GM18868 (cell line): ENCODE measurements around the gene DDR2.

ENCODE experiments used
- ATAC-seq: cut with Tn5 transposase; IDR thresholded peaks from one replicate; pipeline ENCODE4 v1.9.1; 2021; ENCODE audit warnings: mild to moderate bottlenecking, moderate library complexity; ENCODE audit not compliant: unreplicated experiment

The DDR2 gene

DNA sequence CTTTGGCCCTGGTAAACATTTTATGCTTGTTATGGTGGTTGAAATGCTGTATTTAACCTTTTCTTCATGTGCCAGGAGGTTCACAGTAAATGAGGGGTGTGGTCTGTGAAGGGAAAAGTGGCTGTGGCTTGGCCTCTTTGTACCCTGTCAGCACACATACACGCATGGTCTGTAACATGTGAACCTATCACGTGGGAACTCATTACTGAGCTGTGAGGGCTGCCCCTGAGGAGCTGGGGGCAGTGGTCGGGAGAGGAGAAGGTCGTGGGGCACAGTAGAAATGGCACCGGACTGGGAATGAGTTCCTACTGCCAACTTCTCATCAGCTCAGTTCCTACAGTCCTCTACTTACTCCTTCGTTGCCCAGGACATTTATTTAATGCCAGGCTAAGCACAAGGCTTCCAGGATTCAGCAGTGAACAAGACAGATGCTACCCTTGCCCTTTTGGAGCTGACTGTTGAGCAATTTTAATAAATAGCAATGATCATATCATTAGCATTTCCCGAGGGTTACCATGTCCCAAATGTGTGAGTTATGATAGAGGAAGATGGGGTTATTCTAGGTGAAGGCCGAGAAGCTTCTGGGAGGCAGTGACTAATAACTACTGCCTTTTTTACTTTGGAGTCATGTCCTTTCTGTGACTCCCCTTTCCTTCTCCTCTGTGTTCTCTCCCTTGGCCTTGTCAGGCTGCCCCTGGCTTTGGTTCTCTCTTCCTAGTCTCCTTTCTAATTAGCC lies 38.8 kb downstream of the DDR2 start:
- ATAC-seq, result no peak

DNA sequence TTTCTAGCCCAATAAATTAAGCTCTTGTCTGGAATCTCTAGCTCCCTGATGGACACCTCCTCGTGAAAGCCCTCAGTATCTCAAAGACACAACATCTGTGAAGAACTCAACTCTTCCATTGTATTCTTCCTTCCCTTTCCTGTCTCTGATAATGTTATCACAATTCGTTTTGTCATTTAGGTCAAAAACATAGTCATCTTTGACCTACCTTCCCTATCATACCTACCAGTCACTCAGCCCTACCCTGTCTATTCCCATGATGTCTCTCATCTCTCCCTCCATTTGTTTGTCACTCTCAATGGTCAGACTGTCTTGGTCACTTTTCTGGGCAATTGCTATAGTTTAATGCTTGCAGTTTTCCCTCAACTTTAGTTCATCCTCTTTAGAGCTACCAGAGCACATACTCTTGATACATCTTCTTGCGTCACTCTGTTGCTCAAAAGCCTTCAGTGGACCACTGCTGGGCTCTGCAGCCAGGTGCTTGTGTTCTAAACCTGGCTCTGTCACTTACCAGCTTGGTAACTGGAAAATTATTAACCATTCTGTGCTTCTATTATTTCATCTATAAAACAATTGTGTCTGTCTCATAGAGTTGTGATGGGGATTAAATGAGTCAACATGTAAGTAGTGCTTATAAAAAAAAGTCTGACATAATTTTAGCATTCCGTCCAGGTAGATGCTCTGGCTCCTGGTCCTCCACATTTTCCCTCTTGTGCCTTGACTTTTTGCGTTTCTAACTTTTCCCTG lies 39.6 kb downstream of the DDR2 start:
- ATAC-seq, result no peak

DNA sequence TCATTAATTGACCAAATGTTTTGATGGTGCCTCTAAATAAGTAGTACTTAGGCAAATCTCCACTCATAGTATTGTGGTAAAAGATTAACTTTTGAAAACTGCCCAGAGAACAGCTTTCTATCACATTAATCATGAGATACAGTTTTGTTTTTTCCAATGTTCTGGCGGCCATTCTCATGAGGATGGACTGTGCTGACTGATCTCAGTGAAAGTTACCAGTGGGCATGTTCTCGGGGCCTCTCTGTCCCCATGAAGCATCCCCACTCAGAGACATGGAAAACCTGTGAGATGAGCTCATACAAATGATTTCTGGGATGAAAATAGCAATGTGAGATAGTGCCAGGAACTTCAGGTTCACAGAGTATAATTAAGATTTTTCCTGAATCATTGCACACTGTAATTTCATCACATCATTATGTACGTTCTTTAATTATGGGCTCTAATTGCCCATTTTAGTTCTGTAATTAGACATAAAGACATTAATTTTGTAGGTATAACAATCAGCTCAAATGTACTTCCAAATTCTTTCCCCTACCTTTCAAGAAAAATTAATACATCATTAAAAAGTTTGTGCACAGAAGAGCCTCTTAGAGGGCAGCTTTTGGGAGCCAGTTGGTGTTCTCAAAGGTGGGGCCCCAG lies 40.5 kb downstream of the DDR2 start:
- ATAC-seq, result no peak

DNA sequence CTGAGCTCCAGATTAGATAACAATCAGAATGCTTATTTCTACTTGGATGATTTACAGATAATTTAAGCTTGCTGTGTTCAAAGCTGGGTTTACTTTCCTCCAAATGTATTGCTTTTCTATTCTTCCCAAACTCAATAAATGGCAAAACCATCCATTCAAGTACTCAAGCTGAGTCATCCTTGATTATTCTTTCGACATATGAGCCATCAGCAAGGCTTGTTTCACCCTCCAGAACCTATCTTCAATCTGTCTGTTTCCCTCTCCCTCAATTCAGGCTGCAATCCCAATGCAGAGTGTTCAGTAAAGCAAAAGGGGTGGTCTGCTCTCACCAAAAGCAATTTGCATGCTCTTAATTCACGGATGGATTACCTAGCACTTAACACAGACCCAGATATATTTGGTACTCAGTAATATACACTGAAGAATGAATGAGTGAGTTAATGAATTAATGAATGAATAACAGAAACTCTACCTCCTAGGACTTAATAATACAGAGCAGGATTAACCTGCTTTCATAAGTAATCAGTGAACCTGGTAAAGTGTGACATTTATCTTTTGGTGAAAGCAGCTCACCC lies 41.9 kb downstream of the DDR2 start:
- ATAC-seq, result no peak

DNA sequence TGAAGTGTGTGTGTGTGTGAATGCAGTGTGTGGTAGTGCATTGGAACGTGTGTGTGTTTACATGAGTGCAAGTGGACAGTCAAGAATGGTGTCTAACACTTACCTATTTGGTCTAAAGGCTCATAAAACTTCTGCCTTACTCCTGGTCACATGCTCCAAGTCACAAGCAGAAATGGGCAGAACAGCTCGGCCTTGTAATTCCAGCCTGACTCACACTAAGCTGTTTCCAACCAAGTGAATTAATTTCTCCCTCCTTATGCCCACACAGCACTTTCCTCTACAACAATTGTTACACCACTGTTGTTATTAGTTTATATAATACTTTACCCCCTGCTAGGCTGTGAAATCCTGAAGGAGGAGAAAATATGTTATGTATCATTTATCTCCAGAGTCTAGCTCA lies 43.8 kb downstream of the DDR2 start:
- ATAC-seq, result no peak

DNA sequence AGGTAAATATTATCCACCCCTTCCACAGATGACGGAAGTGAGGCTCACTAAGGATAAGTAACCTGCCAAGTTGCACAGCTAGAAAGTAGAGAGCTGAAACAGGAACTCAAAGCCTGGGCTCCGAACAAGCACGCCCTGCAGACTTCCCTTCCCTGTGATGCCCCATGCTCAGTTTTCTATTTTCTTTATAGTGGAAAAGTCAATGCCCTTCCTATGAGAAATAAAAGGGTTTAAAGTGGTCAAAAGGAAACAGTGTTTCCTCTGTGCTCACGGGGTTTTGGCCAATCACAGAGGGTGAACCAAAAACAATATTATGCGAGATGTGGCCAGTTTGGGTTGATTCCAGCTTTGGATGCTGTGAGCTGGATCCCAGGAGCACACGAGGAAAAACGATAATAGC lies 44.5 kb downstream of the DDR2 start:
- ATAC-seq, result no peak

DNA sequence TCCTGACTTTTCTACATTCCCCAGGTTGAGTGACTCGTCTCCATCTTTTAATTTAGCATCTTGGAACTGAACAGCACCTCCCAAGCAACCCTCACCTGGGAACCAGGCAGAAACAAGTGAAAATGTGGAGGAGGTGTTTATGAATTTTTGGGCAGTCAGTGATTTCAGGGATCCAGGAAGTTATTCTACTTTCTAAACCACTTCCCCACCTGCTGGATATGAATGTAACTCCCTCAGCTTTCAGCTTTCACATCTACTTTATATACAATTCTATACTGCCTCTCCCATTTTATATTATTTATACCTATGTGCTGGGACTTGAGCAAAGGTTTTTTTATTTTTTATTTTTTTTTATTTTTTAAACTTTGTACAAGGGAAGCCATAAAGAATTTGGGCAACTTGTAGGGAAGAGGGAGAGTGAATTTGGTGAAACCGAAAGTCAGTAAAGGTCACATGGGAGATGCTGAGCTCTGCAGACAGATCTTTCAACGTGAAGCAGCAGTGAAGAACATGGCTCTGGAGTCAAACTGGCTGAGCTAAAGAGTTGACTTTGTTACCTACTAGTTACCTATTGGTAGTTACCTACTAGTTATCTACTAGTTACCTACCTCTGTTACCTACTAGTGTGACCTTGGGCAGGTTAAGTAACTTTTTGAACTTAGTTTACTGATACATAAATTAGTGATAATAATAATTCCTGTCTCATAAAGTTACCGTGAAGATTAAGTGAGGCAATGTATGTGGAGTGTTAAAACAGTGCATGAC lies 45.5 kb downstream of the DDR2 start:
- ATAC-seq, result no peak

DNA sequence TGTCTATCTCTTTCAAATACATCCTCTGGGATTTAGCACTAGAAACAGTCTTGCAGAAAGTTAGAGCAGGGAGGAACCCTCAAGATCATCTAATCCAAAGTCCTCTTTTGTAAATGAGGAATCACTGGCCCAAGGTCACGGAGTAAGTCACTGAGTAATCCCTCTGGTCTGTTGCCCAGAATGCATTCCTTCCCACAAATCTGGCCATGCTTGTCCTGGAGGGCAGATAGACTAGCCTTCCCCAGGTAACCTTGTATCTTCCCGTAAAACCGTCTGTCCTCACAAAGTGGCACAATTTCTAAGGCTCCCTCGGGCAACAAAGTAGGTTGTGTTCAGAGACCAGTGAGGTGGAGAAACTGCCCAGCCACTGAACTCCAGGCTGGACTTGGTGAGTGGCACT lies 46.2 kb downstream of the DDR2 start:
- ATAC-seq, result no peak

DNA sequence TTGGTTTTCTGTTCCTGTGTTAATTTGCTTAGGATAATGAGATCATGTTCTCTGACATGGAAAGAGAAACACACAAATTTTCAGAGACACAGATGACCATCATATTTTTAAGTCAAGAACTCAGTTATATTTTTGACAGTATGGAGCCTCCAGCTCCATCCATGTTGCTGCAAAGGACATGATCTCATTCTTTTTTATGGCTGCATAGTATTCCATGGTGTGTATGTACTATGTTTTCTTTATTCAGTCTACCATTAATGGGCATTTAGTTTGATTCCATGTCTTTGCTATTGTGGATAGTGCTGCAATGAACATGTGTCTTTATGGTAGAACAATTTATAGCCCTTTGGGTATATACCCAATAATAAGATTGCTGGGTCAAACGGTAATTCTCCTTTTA lies 47.0 kb downstream of the DDR2 start:
- ATAC-seq, result no peak

DNA sequence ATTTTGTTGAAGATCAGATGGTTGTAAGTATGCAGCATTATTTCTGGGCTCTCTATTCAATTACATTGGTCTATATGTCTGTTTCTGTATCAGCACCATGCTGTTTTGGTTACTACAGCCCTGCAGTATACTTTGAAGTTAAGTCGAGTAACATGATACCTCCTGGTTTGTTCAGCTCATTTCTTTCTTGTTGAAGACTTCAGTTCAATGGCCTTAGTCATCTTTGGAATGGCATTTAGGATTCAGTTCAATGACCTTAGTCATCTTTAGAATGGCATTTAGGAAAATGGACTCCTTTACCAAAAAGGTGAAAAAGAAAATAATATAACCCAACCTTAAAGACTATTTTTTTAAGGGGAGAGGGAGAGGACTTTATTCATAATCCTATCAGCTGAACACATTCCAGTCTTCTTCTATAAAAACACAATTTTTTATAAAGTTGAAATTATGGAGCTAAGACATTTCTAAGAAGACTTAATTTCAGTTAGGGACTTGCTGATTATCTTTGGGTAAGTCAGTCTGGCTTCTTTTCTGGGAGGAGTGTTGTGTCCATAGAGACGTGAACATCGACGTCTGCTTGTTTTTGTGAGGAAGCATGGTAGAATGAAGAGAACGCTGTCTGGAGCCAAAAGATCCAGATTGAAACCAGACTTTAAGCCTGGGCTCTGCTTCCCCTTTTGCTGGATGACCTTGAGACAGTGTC lies 48.3 kb downstream of the DDR2 start:
- ATAC-seq, result no peak

DNA sequence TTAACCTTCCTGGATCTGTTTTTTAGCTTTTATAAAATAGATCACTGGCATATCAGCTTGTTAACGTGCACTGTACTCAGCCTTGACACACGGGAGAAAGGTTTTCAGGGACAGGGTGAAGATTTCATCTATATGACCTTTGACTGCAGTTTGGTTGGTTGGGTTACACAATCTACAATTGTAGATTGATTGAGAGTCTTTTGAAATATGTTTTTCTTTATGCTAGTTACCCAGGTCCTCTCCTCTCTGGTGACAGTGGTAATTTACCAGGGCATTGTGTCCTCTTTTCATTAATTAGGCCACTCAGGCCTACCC lies 48.8 kb downstream of the DDR2 start:
- no peak for ATAC-seq

DNA sequence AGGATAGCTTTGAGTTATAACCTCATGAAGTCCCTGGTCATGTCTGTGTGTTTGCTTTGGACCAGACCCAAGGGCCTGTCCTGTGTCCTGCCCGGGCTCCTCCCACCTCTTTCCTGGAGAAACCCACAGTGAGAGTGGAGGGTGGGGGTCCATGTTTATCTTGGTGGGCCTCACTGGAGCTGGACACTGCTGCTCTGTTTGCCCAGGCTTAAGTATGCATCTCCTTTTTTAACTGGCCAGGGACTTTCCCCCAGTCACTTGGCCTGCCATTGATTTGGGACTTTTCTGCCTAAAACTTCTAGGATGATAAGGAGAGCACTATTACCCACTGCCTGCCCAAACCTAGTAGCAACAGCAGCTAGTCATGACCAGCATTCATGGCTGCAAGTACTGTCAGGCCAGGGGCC lies 49.8 kb downstream of the DDR2 start:
- peak; percentile 45 for ATAC-seq

DNA sequence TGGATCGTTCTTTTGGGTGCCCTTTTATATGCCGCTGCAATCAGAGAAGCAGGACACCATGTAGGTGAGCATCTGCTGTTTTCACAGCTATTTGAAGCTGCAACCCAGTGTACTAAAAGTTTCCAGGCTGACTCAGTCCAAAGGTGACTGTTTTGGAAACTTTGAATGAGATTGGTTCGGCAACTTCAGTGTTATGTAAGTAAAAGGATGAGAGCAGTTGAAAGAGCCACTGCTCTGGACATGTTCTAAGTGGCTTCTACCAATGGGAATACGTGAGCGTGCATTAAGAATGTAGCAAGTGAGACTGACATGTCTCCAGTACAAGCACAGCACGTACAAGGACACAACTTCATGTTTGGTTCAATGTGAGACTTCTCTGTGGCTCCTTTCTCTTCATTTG lies 55.6 kb downstream of the DDR2 start:
- ATAC-seq, result peak; percentile 45

DNA sequence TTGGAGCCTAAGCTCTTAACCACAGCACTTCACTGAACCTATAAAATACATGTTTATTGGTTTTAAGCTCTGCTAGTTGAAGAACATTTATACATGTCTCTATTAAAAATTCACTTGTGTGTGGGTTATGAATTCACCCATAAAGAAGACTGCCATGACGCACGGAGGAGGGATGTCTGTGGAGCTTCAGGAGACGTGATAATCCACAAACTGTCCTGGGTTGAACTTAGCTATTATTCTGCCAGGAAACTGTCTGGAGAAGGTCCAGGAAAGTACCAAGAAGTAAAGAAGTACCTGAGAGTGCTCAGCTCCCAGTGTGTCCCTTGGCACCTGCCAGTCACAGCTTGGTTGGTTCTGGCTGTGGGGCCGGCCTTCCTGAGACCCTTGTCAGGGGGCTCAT lies 56.3 kb downstream of the DDR2 start:
- ATAC-seq, result no peak

DNA sequence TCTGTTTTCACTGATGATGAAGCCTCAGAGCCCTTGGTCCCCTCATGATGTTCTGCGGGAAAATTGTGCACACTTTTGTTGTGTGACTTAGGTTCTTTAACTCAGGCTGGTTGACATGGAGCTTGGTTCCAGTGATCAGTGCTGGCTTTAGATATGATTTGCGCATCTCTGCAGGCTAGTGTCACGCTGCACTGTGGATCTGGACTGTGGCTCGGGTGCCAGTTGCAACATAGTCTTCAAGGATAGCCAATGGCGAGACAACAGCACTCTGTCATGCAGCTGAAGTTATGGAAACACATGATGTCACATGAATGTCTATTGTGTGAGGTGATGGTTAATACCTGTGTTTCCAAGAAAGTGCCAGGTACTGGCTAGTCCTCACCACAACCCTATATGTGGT lies 56.7 kb downstream of the DDR2 start:
- no peak for ATAC-seq

DNA sequence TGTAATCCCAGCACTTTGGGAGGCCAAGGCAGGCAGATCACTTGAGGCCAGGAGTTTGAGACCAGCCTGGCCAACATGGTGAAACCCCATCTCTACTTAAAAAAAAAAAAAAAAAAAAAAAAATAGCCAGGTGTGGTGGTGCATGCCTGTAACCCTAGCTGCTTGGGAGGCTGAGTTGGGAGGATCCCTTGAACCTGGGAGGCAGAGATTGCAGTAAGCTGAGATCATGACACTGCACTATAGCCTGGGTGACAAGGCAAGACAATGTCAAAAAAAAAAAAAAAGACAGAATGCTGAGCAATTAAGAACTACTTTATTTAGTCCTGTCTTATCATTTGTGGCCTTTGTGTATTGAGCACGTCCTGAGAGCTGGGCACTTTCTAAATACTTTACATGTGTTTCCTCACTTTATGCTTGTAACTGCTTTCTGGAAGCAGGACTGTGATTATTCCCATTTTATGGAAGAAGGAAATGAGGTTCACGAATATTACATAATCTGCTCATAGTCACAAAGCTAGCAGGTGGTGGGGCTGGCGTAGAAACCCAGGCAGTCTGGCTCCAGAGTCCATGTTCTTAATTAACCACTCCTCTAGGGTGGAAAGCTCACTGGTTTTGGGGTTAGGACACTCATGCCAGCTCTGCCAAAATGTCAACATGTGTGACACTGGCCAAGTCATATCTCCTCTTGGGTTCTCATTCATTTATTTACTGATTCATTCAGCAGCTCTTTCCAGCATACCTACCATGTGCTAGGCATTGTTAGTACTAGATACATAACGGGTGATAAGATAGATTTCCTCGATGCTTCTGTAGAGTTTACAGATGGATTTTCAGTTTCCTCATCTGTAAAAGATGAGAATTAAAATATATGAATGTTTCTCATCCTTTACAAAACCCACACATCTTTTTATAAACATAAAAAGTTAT lies 57.7 kb downstream of the DDR2 start:
- ATAC-seq, result no peak

DNA sequence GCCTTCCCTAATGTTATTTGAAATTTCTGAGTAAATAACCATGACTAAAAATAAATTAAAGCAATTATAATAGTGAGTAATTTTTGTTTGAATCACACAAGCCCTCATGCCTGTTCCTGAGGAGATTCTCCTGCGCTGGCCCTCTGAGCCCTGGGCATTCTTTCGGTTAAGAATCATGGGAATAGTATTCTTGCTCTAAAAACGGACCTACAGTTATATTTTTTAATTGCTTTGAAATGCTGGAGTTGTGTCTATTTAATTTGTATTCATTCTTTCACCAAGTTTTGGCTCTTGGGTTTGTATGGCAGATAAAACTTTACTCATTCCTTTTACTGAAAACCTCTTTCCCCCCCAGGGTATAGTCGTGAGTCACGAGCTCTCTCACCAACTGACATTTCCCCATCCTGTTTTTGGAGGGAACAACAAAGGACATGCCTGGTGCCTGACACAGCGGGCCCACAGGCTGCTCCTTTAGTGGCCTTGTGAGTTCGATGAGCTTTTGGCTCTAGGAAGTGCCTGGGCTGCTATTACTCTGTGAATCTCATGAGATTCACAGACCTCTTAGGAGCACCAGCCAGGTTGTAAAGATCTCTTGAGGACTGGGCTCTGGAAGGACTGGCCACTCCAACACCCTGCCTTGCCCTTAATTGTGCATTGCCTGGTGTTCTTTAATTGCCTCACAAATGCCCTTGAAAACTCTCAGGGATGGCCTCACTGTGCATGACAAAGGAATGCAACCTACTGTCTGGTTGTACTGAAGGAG lies 58.6 kb downstream of the DDR2 start:
- ATAC-seq, result no peak

DNA sequence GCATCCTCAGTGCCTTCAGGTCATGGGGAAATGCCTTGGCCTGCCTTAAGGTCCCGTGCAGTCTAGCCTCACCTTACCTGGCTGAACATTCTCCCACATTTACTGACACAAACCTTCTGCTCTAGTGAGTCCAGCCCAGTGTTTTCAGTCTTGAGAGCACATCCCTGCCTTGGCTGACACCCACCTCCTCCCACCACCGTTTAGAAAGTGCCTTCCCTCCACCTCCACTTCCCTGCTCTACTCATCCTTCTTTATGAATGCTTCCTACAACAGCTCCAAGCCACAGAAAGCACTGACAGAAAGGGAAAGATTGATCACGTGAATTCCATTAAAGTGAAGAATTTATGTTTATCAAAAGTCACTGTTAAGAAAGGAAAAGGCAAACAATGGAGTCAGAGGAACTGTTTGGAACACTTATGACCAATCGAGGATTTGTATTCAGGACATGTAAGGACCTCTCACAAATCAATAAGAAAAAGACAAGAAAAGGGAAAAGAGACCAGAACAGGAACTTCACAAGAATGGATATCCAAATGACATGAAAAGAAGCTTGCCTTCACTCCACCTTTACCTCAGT lies 59.8 kb downstream of the DDR2 start:
- ATAC-seq, result no peak
